Activated CD8-positive, alpha-beta memory T cell treated with anti-CD3 and anti-CD28 coated beads, Interleukin-2, amount 50 U/mL, for 4 hours (primary cell): ENCODE measurements around the gene PPP4R1.
"Not testable (repeated sequence)": the region's sequence is repeated elsewhere in the genome, so short reads cannot be mapped to it uniquely, and the experiment has no call there.

Experiments used
- DNase-seq: peaks from one replicate; pipeline ENCODE4 v3.0.0-alpha.2; 2020

PPP4R1 gene

GRCh38 chr18:9614401-9615279 lies at the start of gene PPP4R1:
Gene PPP4R1 (minus strand): TSS chr18:9614559. CDS start chr18:9614484, 75 bp downstream.
- peak; percentile 74 for DNase-seq

GRCh38 chr18:9663377-9663776 lies 49.0 kb upstream of the PPP4R1 start:
- DNase-seq: no peak

GRCh38 chr18:9661564-9661963 lies 47.2 kb upstream of the PPP4R1 start:
- DNase-seq: no peak

- no peak for DNase-seq
Measured at GRCh38 chr18:9659499-9660375, 45.4 kb upstream of the PPP4R1 start.

- DNase-seq: no peak
Measured at GRCh38 chr18:9658087-9658641, 43.8 kb upstream of the PPP4R1 start.

- no peak for DNase-seq
Measured at GRCh38 chr18:9655232-9655767, 40.9 kb upstream of the PPP4R1 start.

GRCh38 chr18:9653390-9653789 lies 39.0 kb upstream of the PPP4R1 start:
- DNase-seq: no peak

GRCh38 chr18:9649164-9649540 lies 34.8 kb upstream of the PPP4R1 start:
- DNase-seq: no peak

GRCh38 chr18:9648431-9649163 lies 34.2 kb upstream of the PPP4R1 start:
- DNase-seq: no peak

- no peak for DNase-seq
Measured at GRCh38 chr18:9647496-9648323, 33.4 kb upstream of the PPP4R1 start.

GRCh38 chr18:9643549-9643948 lies 29.2 kb upstream of the PPP4R1 start:
- DNase-seq: no peak

GRCh38 chr18:9642799-9643462 lies 28.6 kb upstream of the PPP4R1 start:
- DNase-seq: no peak

GRCh38 chr18:9641081-9641480 lies 26.7 kb upstream of the PPP4R1 start:
- DNase-seq: not testable (repeated sequence)

- DNase-seq: no peak
Measured at GRCh38 chr18:9638886-9639285, 24.5 kb upstream of the PPP4R1 start.

GRCh38 chr18:9637036-9637767 lies 22.8 kb upstream of the PPP4R1 start:
- DNase-seq: no peak

- no peak for DNase-seq
Measured at GRCh38 chr18:9634856-9635255, 20.5 kb upstream of the PPP4R1 start.

GRCh38 chr18:9631814-9632496 lies 17.6 kb upstream of the PPP4R1 start:
- no peak for DNase-seq

- no peak for DNase-seq
Measured at GRCh38 chr18:9630444-9630843, 16.1 kb upstream of the PPP4R1 start.

- no peak for DNase-seq
Measured at GRCh38 chr18:9629709-9630108, 15.3 kb upstream of the PPP4R1 start.

- no peak for DNase-seq
Measured at GRCh38 chr18:9628984-9629383, 14.6 kb upstream of the PPP4R1 start.
